Endothelial cell of umbilical vein (primary cell): Measurements from ENCODE around the gene C1QTNF7. TPM values are rescaled to one million over a fixed set of nuclear protein-coding genes. Genes with fewer than 3 reads are reported as not detected.

Experiments used
- BruUV-seq: library from RNA; stranded (reverse); fragments of 400-500 nt; replicated peaks from 2 replicates; lab custom pipeline; 2021; lab: Mats Ljungman, UMichigan
- CTCF ChIA-PET: fragments of 300-600, 350-600 bp; sonication (Branson Sonifier 250); formaldehyde crosslinking; loops from one replicate; lab custom pipeline; 2021; ENCODE audit warnings: antibody characterized with exemption, inconsistent platforms; lab: Charles Lee
- POLR2A ChIA-PET: fragments of 300-600, 350-600 bp; sonication (Branson Sonifier 250); formaldehyde crosslinking; loops from one replicate; lab custom pipeline; 2021; ENCODE audit warnings: antibody characterized with exemption, inconsistent platforms; lab: Charles Lee
- DNase-seq: peaks from one replicate; pipeline ENCODE4 v3.0.0-alpha.2; 2011; ENCODE audit warnings: low read depth, low spot score
- FAIRE-seq: peaks from 2 replicates; lab custom pipeline; 2011; peaks lifted over from hg19 to GRCh38; lab: Jason Lieb, UNC
- H2AFZ ChIP-seq: 2 replicates; pipeline ENCODE4 v1.6.0; 2012; ENCODE audit warnings: low read depth, low read length, control low read depth, inconsistent platforms
- H3K27ac ChIP-seq: 2 replicates; pipeline ENCODE4 v1.5.1; 2011; ENCODE audit warnings: low read depth, mild to moderate bottlenecking, control low read depth, low read length, moderate library complexity; ENCODE audit not compliant: insufficient read depth
- H3K27me3 ChIP-seq, 2 experiments: 2 replicates each; pipeline versions ENCODE4 v1.6.0 to v1.6.1; 2011; ENCODE audit warnings: low read length in 2 of 2, mixed read lengths in 1 of 2; ENCODE audit not compliant: control insufficient read depth in 2 of 2, insufficient read depth in 2 of 2
- H3K36me3 ChIP-seq, 2 experiments: 2 replicates in 1 of 2; 3 replicates in 1 of 2; pipeline ENCODE4 v1.5.1; 2011; ENCODE audit warnings: low read length in 2 of 2, mild to moderate bottlenecking in 1 of 2, moderate library complexity in 1 of 2; ENCODE audit not compliant: control insufficient read depth in 2 of 2, insufficient read depth in 2 of 2; ENCODE audit errors: extremely low read depth in 1 of 2
- H3K4me1 ChIP-seq: 3 replicates; pipeline ENCODE4 v1.5.1; 2011; ENCODE audit warnings: mild to moderate bottlenecking, low read length; ENCODE audit not compliant: control insufficient read depth, insufficient read depth; ENCODE audit errors: extremely low read depth
- H3K4me2 ChIP-seq: 2 replicates; pipeline ENCODE4 v1.6.1; 2011; ENCODE audit warnings: low read length, control low read depth, mixed read lengths; ENCODE audit not compliant: insufficient read depth
- H3K4me3 ChIP-seq, 3 experiments: fragments of 200-600 bp in 1 of 3; sonication (generic), shearing (Covaris generic) in 1 of 3; replicated peaks in 1 of 3; 2 replicates each; pipeline ENCODE4 v1.5.1; 2011 to 2016; ENCODE audit warnings: control low read depth in 3 of 3, low read length in 3 of 3, mild to moderate bottlenecking in 2 of 3, inconsistent platforms in 1 of 3, low read depth in 1 of 3, moderate library complexity in 1 of 3; ENCODE audit not compliant: insufficient read depth in 1 of 3
- H3K79me2 ChIP-seq: 2 replicates; pipeline ENCODE4 v1.6.0; 2012; ENCODE audit warnings: low read length, inconsistent platforms; ENCODE audit not compliant: control insufficient read depth, insufficient read depth
- H3K9ac ChIP-seq: replicated peaks from 2 replicates; pipeline ENCODE3; 2011; ENCODE audit warnings: low read length, control low read depth; ENCODE audit not compliant: insufficient read depth; ENCODE audit errors: extremely low read depth
- H3K9me1 ChIP-seq: replicated peaks from 3 replicates; pipeline ENCODE4 v1.6.0; 2011; ENCODE audit warnings: mild to moderate bottlenecking, low read length; ENCODE audit not compliant: control insufficient read depth, insufficient read depth; ENCODE audit errors: extremely low read depth
- H3K9me3 ChIP-seq: replicated peaks from 2 replicates; pipeline ENCODE4 v1.5.1; 2012; ENCODE audit warnings: low read length, inconsistent platforms; ENCODE audit not compliant: control insufficient read depth, insufficient read depth
- H4K20me1 ChIP-seq: replicated peaks from 2 replicates; pipeline ENCODE3; 2011; ENCODE audit warnings: mild to moderate bottlenecking, low read length; ENCODE audit not compliant: control insufficient read depth, insufficient read depth; ENCODE audit errors: extremely low read depth
- EZH2 ChIP-seq: IDR thresholded peaks from 2 replicates; pipeline ENCODE4 v1.6.1; 2012; ENCODE audit warnings: borderline replicate concordance, low read depth, mild to moderate bottlenecking, moderate library complexity, low read length, inconsistent platforms; ENCODE audit not compliant: severe bottlenecking
- FOS ChIP-seq: IDR thresholded peaks from 2 replicates; pipeline ENCODE4 v1.6.1; 2011; ENCODE audit warnings: mild to moderate bottlenecking, low read length, moderate library complexity, borderline replicate concordance; ENCODE audit not compliant: insufficient read depth
- GATA2 ChIP-seq: IDR thresholded peaks from 2 replicates; pipeline ENCODE4 v1.7.0; 2011; ENCODE audit warnings: low read depth, mild to moderate bottlenecking, moderate library complexity, mixed read lengths, low read length; ENCODE audit not compliant: insufficient read length, insufficient read depth
- JUN ChIP-seq: IDR thresholded peaks from 2 replicates; pipeline ENCODE4 v1.6.1; 2011; ENCODE audit warnings: borderline replicate concordance, low read depth; ENCODE audit not compliant: insufficient read length, insufficient read depth
- MAX ChIP-seq: IDR thresholded peaks from 2 replicates; pipeline ENCODE4 v1.6.1; 2011; ENCODE audit not compliant: insufficient read depth, insufficient read length
- MYC ChIP-seq: IDR thresholded peaks from one replicate; pipeline ENCODE4 v1.6.1; 2011; ENCODE audit warnings: mild to moderate bottlenecking, low read depth, low read length
- POLR2A ChIP-seq: IDR thresholded peaks from 2 replicates; pipeline ENCODE4 v1.6.1; 2012; ENCODE audit warnings: low read depth, mild to moderate bottlenecking, control low read depth, low read length
- POLR2AphosphoS5 ChIP-seq: IDR thresholded peaks from 2 replicates; pipeline ENCODE4 v1.6.1; 2012; ENCODE audit warnings: low read depth, mild to moderate bottlenecking, control low read depth, low read length, moderate library complexity; ENCODE audit not compliant: insufficient read depth
- dilution Hi-C: fragments of 300-500 bp; cut with MboI; formaldehyde crosslinking; loops from one replicate; pipeline ENCODE4 v1.15.0; 2019; ENCODE audit warnings: low sequenced_read_pairs; ENCODE audit not compliant: extremely low pct_ligation_motif_present
- intact Hi-C: fragments of 100-400 bp; cut with micrococcal nuclease; formaldehyde crosslinking; loops from one replicate; pipeline ENCODE4 v1.10.0; 2022
- polyA plus RNA-seq, 4 experiments: library from polyadenylated mRNA; depleted of rRNA in 3 of 4; stranded (reverse) in 3 of 4; unstranded in 1 of 4; fragments of >200 nt; gene quantifications; 2 replicates each; pipeline versions ENCODE4 v1.2.1 to v1.2.3, GENCODE V29; 2011 to 2012; ENCODE audit warnings: missing spikeins in 1 of 4
- total RNA-seq: library from RNA; stranded (reverse); gene quantifications from 2 replicates; pipeline ENCODE4 v1.2.3, GENCODE V29; 2021
- TF ChIP-seq, protein P1 (sequence below), 2 donors: IDR thresholded peaks; 1 replicate in 1 of 2; 2 replicates in 1 of 2; pipeline ENCODE4 v1.5.1; 2011; ENCODE audit warnings: low read length in 2 of 2, mild to moderate bottlenecking in 2 of 2, moderate library complexity in 2 of 2, control low read depth in 1 of 2, inconsistent platforms in 1 of 2, low read depth in 1 of 2; ENCODE audit not compliant: insufficient read depth in 1 of 2; ENCODE audit errors: extremely low read depth in 1 of 2

C1QTNF7 gene
- total and polyA plus RNA-seq, 2 donors (not counting 3 experiments of a cell fraction or from before 2014, with no cell fraction given), result not detected

DNA sequence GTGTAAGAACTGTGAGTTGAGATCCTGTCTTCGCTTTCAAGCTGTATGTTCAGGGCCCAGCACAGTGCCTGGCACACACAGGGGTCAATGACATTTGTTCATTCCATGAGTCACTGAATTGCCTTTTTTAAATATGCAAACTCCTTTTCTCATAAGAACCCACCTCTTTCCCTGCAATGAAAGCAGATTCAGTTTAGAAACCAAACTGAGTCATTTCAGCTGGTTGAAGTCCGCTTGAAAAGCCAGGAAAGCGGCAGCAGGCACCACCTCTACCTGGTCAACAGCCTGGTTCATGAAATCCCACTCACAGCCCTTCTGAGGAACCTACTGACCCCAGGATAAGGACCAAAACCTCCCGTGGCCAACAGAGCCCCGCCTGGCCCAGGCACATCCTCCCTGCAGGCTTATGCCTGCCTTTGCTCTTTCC, 4.5 kb upstream of the C1QTNF7 start:
- no peaks in the 10 kb centered on the region for H3K36me3 ChIP-seq
- dilution Hi-C loops, result no loop called here
- DNase-seq, result no peak
- BruUV-seq, result no TSS peak
- ChIA-PET CTCF (no interaction called here), POLR2A (no interaction called here)
- H3K27ac ChIP-seq, result no peak overlapping the region
- no peak overlapping the region for H3K4me2 ChIP-seq
- H3K4me3 ChIP-seq, result no peak overlapping the region
- intact Hi-C loops, result no loop called here
- H3K9me3 ChIP-seq, result no peaks in the 10 kb centered on the region
- H3K9ac ChIP-seq, result no peak overlapping the region
- H3K79me2 ChIP-seq, result no peaks in the 10 kb centered on the region
- no peak for FAIRE-seq
- H4K20me1 ChIP-seq, result no peaks in the 10 kb centered on the region
- H3K27me3 ChIP-seq, result no peaks in the 10 kb centered on the region
- no peak overlapping the region for H2AFZ ChIP-seq
- H3K9me1 ChIP-seq, result no peaks in the 10 kb centered on the region
- H3K4me1 ChIP-seq, result no peaks in the 10 kb centered on the region
- TF ChIP-seq GATA2 (no peak), MYC (no peak), FOS (no peak), JUN (no peak), EZH2 (no peak), MAX (no peak), POLR2AphosphoS5 (no peak), POLR2A (no peak)
- TF ChIP-seq, protein P1, sequence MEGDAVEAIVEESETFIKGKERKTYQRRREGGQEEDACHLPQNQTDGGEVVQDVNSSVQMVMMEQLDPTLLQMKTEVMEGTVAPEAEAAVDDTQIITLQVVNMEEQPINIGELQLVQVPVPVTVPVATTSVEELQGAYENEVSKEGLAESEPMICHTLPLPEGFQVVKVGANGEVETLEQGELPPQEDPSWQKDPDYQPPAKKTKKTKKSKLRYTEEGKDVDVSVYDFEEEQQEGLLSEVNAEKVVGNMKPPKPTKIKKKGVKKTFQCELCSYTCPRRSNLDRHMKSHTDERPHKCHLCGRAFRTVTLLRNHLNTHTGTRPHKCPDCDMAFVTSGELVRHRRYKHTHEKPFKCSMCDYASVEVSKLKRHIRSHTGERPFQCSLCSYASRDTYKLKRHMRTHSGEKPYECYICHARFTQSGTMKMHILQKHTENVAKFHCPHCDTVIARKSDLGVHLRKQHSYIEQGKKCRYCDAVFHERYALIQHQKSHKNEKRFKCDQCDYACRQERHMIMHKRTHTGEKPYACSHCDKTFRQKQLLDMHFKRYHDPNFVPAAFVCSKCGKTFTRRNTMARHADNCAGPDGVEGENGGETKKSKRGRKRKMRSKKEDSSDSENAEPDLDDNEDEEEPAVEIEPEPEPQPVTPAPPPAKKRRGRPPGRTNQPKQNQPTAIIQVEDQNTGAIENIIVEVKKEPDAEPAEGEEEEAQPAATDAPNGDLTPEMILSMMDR (IDR thresholded peaks at IDR 0.05; ENCODE audit: extremely low read depth in 1 of 2, insufficient read depth in 1 of 2, low read depth in 1 of 2, low read length in 2 of 2), result no peak
